Measurements from ENCODE around the gene CDC42. TPM values are rescaled to one million over a fixed set of nuclear protein-coding genes. Genes with fewer than 3 reads are reported as not detected.
A peak's percentile ranks its signal among the peaks of the same experiment; 100 is the strongest.

CDC42 gene
- total and polyA plus RNA-seq, 9 of the 15 experiments (the other 6 are each of a cell fraction or from before 2014, with no cell fraction given) = 186 to 398 (median 325) TPM

DNA sequence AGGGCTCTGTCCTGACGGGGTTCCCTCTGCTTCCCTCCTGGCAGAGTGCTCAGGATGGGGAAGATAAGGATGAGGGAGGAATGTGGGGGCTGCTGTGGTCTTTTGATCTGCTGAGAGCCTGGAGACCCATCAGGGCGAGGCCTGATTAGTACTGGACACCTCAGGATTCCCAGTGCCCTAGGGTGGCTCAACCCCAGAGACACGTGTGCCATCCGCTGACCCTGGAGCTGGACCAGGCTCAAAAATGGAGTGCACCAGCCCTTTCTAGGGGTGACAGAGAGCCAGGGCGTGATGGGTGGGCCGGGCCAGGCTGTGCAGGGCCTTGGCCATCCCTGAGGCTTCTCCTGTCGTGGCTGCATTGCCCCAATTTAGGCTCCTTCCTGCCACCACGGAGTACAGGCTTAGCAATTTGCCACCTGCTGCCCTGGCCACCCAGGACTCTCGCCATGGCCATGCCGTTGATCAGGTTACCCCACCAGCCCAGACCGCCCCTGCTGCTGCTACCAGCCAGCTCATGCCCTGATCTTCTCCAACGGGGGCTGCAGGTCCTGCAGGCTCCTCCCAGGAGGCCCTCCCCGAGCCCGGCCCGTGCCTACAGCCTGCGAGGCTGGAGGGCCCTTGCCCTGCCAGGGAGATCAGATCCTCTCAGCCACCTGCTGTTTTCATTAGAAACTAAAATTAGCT is 80.9 kb downstream of the CDC42 start:
- WGBS (ENCODE audit: insufficient coverage, low coverage, missing lambda C conversion rate) = 4% methylated on average over 16 of the region's 16 CpGs
- peaks cover 44% of the 10 kb centered on the region; the same call in 1 of the 2 replicates for H4K20me1 ChIP-seq (replicated peaks; ENCODE audit: control insufficient read depth, insufficient read depth, low read length)
- in situ Hi-C loops (cut with MboI) = loop anchor here (5.0 kb wide), 2 partner anchors 284 to 514 kb away; no protein-coding TSS in a partner anchor
- ChIA-PET CTCF (ENCODE audit: low intra/inter-chr PET ratio) (interaction anchor here (0.6 to 2.3 kb wide), 3 partner anchors 29 to 282 kb away, joined by 3 to 30 read pairs (median 7); no protein-coding TSS in a partner anchor), POLR2A (interaction anchor here (0.7 to 1.2 kb wide), 3 partner anchors 15 to 283 kb away, joined by 3 read pairs; no protein-coding TSS in a partner anchor)
- intact Hi-C loops (cut with micrococcal nuclease) = loop anchor here (2.0 to 5.0 kb wide), 4 partner anchors 74 to 509 kb away; partner anchors contain the start of gene C1QC
- no peaks in the 10 kb centered on the region for H3K79me2 ChIP-seq (ENCODE audit: control insufficient read depth, insufficient read depth, low read length)
- DNase-seq (ENCODE audit: extremely low read depth in 1 of 4, low spot score in 3 of 4) = no peak
- H3K4me1 ChIP-seq (replicated peaks in 1 of 2; ENCODE audit: control insufficient read depth in 2 of 2, insufficient read depth in 2 of 2, low read length in 2 of 2) = peaks cover 0 to 31% of the 10 kb centered on the region in 2 experiments; a peak in 2 of 5 replicates
- H2AFZ ChIP-seq (ENCODE audit: low read depth, low read length) = no peak overlapping the region
- no peak overlapping the region for H3K4me3 ChIP-seq
- FAIRE-seq = peak; percentile 32
- no peaks in the 10 kb centered on the region for H3K36me3 ChIP-seq (ENCODE audit: control insufficient read depth, insufficient read depth, low read length)
- peak overlapping the region in 1 of 2 experiments; percentile 38; a peak in 2 of 4 replicates for H3K9ac ChIP-seq (ENCODE audit: insufficient read depth in 1 of 2, low read depth in 2 of 2, low read length in 2 of 2)
- no peak for TF ChIP-seq SRSF9 (IDR thresholded peaks at IDR 0.05; ENCODE audit: borderline replicate concordance, low read depth, low read length)
- TF ChIP-seq, protein P1, sequence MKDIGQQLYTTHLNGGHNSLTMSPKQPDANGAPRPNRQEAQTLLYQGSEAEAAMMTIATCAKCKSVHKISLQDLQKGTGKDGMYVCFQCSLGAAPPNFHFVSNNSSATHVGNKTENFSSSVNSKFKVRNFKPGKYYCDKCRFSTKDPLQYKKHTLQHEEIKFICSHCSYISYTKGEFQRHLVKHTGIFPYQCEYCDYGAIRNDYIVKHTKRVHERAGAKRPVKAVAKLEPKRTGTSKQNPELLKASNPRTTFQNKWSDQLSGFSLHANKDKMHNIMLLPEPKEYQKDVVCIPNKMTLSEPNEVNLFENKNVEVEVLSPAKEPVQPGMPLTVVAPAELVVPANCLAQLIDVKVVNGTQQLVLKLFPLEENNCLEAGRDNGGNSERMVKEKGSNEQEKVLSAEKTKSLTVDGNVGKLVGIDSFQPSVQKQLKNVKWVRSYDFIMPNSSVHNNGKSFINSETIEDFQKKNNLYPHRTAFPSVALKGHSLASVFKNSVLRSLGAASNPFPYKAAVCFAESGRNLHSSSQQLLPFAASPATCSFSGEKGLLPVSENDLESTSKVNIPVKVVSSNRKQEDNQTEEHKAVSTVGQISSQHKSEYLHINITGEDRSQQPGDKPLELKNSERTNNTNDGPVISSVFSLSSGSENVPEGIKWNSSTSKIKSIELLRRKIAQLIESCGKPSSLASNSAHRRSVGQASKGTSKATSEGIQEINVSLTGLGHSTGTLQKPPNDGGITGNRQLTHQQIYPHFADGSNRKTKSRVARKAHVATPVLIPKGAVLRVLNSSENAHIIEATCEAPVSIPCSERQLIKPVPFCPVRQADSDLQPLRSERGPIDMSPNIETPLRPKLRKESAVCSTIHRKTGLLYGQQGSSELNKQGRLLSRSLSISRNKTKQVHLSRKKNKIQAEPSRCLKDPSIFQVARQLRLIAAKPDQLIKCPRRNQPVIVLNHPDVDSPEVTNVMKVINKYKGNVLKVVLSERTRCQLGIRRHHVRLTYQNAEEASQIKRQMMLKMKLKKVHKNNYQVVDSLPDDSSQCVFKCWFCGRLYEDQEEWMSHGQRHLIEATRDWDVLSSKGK (CRISPR knock-in tag; IDR thresholded peaks at IDR 0.05) = no peak
- TF ChIP-seq ZNF274 (IDR thresholded peaks at IDR 0.05; ENCODE audit: borderline replicate concordance, low read depth, low read length) = no peak
- TF ChIP-seq XRCC5 (IDR thresholded peaks at IDR 0.05; ENCODE audit: low read depth, low read length) = peak; percentile 9; the same call in 1 of the 2 replicates
- H3K9me1 ChIP-seq (ENCODE audit: control insufficient read depth, insufficient read depth, low read length) = no peaks in the 10 kb centered on the region
- no peak for ATAC-seq
- no peak overlapping the region for H3K27ac ChIP-seq (ENCODE audit: extremely low read depth, low read depth, low read length)
- H3K4me2 ChIP-seq (ENCODE audit: insufficient read depth, low read length) = no peak overlapping the region
- peaks cover 24 to 68% of the 10 kb centered on the region in 2 experiments; a peak in 3 of 5 replicates for H3K27me3 ChIP-seq (ENCODE audit: control insufficient read depth in 2 of 2, insufficient read depth in 2 of 2, low read length in 2 of 2)
- no peaks in the 10 kb centered on the region for H3K9me3 ChIP-seq (replicated peaks; ENCODE audit: control insufficient read depth, insufficient read depth, low read depth, low read length)
- no TSS peak for BruUV-seq (replicated peaks)
